ENCODE data around the gene DOCK4.

DNA sequence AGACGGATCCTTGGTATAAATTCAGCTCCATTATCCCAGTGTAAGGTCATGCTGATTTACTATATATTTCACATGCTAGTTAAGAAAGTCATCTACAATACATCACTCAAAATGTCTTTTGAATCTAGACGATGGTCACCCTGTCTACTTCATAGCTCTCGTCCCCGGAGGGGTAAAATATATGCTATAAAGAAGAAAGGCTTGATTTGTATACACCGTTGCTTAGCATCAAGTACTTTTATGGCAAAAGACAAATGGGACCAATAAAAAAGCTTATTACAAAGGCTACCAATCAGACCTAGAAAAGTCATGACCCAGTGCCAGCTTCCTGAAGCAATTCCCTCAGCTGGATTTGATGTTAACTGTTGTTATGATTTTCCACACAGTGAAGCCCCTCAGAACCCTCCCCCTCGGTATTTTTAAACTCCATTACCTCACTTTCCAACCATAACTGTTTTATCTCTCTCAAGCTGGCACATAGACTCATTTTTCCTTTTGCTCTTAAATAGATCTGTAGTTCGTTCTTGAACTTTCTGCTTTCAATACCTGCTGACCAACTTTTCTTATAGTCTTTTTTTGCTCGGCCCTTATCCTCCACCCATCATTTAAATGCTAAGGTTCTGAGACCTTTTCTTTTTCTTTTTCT, 104.9 kb downstream of the DOCK4 start:
- TF ChIP-seq, protein P1, sequence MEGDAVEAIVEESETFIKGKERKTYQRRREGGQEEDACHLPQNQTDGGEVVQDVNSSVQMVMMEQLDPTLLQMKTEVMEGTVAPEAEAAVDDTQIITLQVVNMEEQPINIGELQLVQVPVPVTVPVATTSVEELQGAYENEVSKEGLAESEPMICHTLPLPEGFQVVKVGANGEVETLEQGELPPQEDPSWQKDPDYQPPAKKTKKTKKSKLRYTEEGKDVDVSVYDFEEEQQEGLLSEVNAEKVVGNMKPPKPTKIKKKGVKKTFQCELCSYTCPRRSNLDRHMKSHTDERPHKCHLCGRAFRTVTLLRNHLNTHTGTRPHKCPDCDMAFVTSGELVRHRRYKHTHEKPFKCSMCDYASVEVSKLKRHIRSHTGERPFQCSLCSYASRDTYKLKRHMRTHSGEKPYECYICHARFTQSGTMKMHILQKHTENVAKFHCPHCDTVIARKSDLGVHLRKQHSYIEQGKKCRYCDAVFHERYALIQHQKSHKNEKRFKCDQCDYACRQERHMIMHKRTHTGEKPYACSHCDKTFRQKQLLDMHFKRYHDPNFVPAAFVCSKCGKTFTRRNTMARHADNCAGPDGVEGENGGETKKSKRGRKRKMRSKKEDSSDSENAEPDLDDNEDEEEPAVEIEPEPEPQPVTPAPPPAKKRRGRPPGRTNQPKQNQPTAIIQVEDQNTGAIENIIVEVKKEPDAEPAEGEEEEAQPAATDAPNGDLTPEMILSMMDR (IDR thresholded peaks at IDR 0.05): no peak
- TF ChIP-seq POLR2A (IDR thresholded peaks at IDR 0.05) (no peak), EP300 (IDR thresholded peaks at IDR 0.05) (no peak)
